ENCODE measurements around the gene DOK6.

Gene DOK6

GRCh38 chr18:69628774-69629359, 228.2 kb downstream of the DOK6 start:
- no peak overlapping the region for H2BK120ac ChIP-seq (ENCODE audit: low read depth, low read length)
- H4K91ac ChIP-seq (ENCODE audit: low read depth, low read length, poor library complexity) = no peak overlapping the region
- H3K23ac ChIP-seq (ENCODE audit: low read depth, low read length, poor library complexity) = no peak overlapping the region
- no peak overlapping the region for H3K18ac ChIP-seq (ENCODE audit: low read length)
- no peak for DNase-seq (ENCODE audit: low spot score)
- no peaks in the 10 kb centered on the region for H3K9me3 ChIP-seq (replicated peaks in 1 of 2; ENCODE audit: control insufficient read depth in 2 of 2, insufficient read depth in 1 of 2, low read depth in 1 of 2, low read length in 2 of 2)
- no peaks in the 10 kb centered on the region for H3K36me3 ChIP-seq (replicated peaks in 1 of 2; ENCODE audit: control insufficient read depth in 2 of 2, insufficient read depth in 2 of 2, low read length in 2 of 2)
- H3K4me2 ChIP-seq (ENCODE audit: insufficient read depth, low read length, poor library complexity, severe bottlenecking) = no peak overlapping the region
- no peak overlapping the region for H3K27ac ChIP-seq (replicated peaks; ENCODE audit: low read length)
- H4K8ac ChIP-seq (ENCODE audit: low read depth, low read length) = no peak overlapping the region
- H3K9ac ChIP-seq (ENCODE audit: low read depth, low read length, poor library complexity) = no peak overlapping the region
- H3K79me1 ChIP-seq (ENCODE audit: low read depth, low read length) = no peaks in the 10 kb centered on the region
- no peak overlapping the region for H2AK5ac ChIP-seq (ENCODE audit: low read depth, low read length)
- H2AFZ ChIP-seq (ENCODE audit: low read length) = no peak overlapping the region
- no CpG with 5 or more reads among the region's 2 CpGs for WGBS, 2 donors (ENCODE audit: extremely low coverage in 2 of 2, insufficient read length in 2 of 2, insufficient replicate concordance in 1 of 2)
- no peak overlapping the region for H3K4ac ChIP-seq (ENCODE audit: low read length)
- no peaks in the 10 kb centered on the region for H3K27me3 ChIP-seq (ENCODE audit: control insufficient read depth in 3 of 3, insufficient read depth in 3 of 3, low read depth in 1 of 3, low read length in 3 of 3)
- no peak overlapping the region for H3K14ac ChIP-seq (ENCODE audit: low read length)
- no peaks in the 10 kb centered on the region for H3K4me1 ChIP-seq (ENCODE audit: control insufficient read depth in 2 of 2, insufficient read depth in 1 of 2, low read depth in 1 of 2, low read length in 2 of 2)
- no peak overlapping the region for H2BK12ac ChIP-seq (ENCODE audit: low read length)
- no peak overlapping the region for H3K4me3 ChIP-seq (ENCODE audit: low read length in 2 of 2)
- no peak overlapping the region for H2BK5ac ChIP-seq (ENCODE audit: low read length)
- H2BK15ac ChIP-seq (ENCODE audit: low read length) = no peak overlapping the region

DNA sequence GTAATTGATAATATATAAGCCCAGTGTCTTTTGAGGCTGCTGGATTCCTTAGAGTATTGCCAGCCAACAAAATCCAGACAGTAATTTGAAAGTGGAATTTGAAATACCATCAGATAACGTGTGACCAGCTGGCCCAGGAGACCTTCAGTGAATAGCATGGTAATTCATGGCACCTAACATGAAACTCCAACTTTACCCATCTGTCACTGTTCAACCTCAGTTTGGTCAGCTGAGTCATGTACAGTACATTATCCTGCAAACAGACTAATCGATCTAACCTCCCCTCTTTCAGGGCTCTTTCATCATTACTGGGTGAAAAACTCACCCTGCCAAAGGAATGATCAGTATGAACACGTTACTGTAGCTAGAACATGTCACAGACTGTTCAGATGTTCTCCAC, 230.6 kb downstream of the DOK6 start:
- no CpG with 5 or more reads among the region's 3 CpGs for WGBS, 2 donors (ENCODE audit: extremely low coverage in 2 of 2, insufficient read length in 2 of 2, insufficient replicate concordance in 1 of 2)
- no peaks in the 10 kb centered on the region for H3K9me3 ChIP-seq (replicated peaks in 1 of 2; ENCODE audit: control insufficient read depth in 2 of 2, insufficient read depth in 1 of 2, low read depth in 1 of 2, low read length in 2 of 2)
- H3K27me3 ChIP-seq (ENCODE audit: control insufficient read depth in 3 of 3, insufficient read depth in 3 of 3, low read depth in 1 of 3, low read length in 3 of 3) = no peaks in the 10 kb centered on the region

DNA sequence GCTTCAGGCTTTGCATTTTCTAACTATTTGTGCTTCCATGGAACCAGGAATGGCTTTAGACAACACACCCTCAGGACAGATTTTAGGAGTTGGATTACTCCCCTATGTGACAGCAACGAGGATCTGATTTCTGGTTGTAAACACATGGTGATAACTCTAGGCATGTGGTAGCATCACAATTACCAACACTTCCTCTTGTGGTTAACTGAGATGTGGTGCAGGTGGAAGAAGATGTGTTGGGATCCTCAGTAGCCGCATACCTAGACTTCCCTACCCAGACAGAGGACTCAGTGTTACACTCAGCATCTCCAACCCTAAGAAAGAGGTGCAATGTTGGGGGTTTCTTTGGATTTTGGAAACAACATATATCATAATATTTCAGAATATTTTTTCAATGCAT, 234.8 kb downstream of the DOK6 start:
- no peaks in the 10 kb centered on the region for H3K4me1 ChIP-seq (ENCODE audit: control insufficient read depth in 2 of 2, insufficient read depth in 1 of 2, low read depth in 1 of 2, low read length in 2 of 2)
- no peak overlapping the region for H2BK5ac ChIP-seq (ENCODE audit: low read length)
- H3K27ac ChIP-seq (replicated peaks; ENCODE audit: low read length) = no peak overlapping the region
- no peak overlapping the region for H2AK5ac ChIP-seq (ENCODE audit: low read depth, low read length)
- H3K4me3 ChIP-seq (ENCODE audit: low read length in 2 of 2) = no peak overlapping the region
- no peak overlapping the region for H3K14ac ChIP-seq (ENCODE audit: low read length)
- no peak overlapping the region for H3K9ac ChIP-seq (ENCODE audit: low read depth, low read length, poor library complexity)
- no peak overlapping the region for H3K4ac ChIP-seq (ENCODE audit: low read length)
- no peak overlapping the region for H2BK12ac ChIP-seq (ENCODE audit: low read length)
- H3K9me3 ChIP-seq (replicated peaks in 1 of 2; ENCODE audit: control insufficient read depth in 2 of 2, insufficient read depth in 1 of 2, low read depth in 1 of 2, low read length in 2 of 2) = no peaks in the 10 kb centered on the region
- no peaks in the 10 kb centered on the region for H3K79me1 ChIP-seq (ENCODE audit: low read depth, low read length)
- H2BK120ac ChIP-seq (ENCODE audit: low read depth, low read length) = no peak overlapping the region
- no peaks in the 10 kb centered on the region for H3K36me3 ChIP-seq (replicated peaks in 1 of 2; ENCODE audit: control insufficient read depth in 2 of 2, insufficient read depth in 2 of 2, low read length in 2 of 2)
- no peak for DNase-seq (ENCODE audit: low spot score)
- no CpG with 5 or more reads among the region's 2 CpGs for WGBS, 2 donors (ENCODE audit: extremely low coverage in 2 of 2, insufficient read length in 2 of 2, insufficient replicate concordance in 1 of 2)
- H3K4me2 ChIP-seq (ENCODE audit: insufficient read depth, low read length, poor library complexity, severe bottlenecking) = no peak overlapping the region
- H3K23ac ChIP-seq (ENCODE audit: low read depth, low read length, poor library complexity) = no peak overlapping the region
- H2AFZ ChIP-seq (ENCODE audit: low read length) = no peak overlapping the region
- H2BK15ac ChIP-seq (ENCODE audit: low read length) = no peak overlapping the region
- no peak overlapping the region for H4K8ac ChIP-seq (ENCODE audit: low read depth, low read length)
- no peaks in the 10 kb centered on the region for H3K27me3 ChIP-seq (ENCODE audit: control insufficient read depth in 3 of 3, insufficient read depth in 3 of 3, low read depth in 1 of 3, low read length in 3 of 3)
- H4K91ac ChIP-seq (ENCODE audit: low read depth, low read length, poor library complexity) = no peak overlapping the region
- H3K18ac ChIP-seq (ENCODE audit: low read length) = no peak overlapping the region

More for the DNA sequence above, 230.6 kb downstream of the DOK6 start:
- Histone ChIP-seq H2AFZ (ENCODE audit: low read length) (no peak overlapping the region), H2BK15ac (ENCODE audit: low read length) (no peak overlapping the region), H3K79me1 (ENCODE audit: low read depth, low read length) (no peaks in the 10 kb centered on the region), H3K4ac (ENCODE audit: low read length) (no peak overlapping the region), H3K36me3 (replicated peaks in 1 of 2; ENCODE audit: control insufficient read depth in 2 of 2, insufficient read depth in 2 of 2, low read length in 2 of 2) (no peaks in the 10 kb centered on the region), H2BK12ac (ENCODE audit: low read length) (no peak overlapping the region), H2BK120ac (ENCODE audit: low read depth, low read length) (no peak overlapping the region), H3K18ac (ENCODE audit: low read length) (no peak overlapping the region), H3K4me2 (ENCODE audit: insufficient read depth, low read length, poor library complexity, severe bottlenecking) (no peak overlapping the region), H4K91ac (ENCODE audit: low read depth, low read length, poor library complexity) (no peak overlapping the region), H2AK5ac (ENCODE audit: low read depth, low read length) (no peak overlapping the region), H3K27ac (replicated peaks; ENCODE audit: low read length) (no peak overlapping the region), H3K4me3 (ENCODE audit: low read length in 2 of 2) (no peak overlapping the region), H3K4me1 (ENCODE audit: control insufficient read depth in 2 of 2, insufficient read depth in 1 of 2, low read depth in 1 of 2, low read length in 2 of 2) (no peaks in the 10 kb centered on the region), H3K23ac (ENCODE audit: low read depth, low read length, poor library complexity) (no peak overlapping the region), H4K8ac (ENCODE audit: low read depth, low read length) (no peak overlapping the region), H3K14ac (ENCODE audit: low read length) (no peak overlapping the region), H2BK5ac (ENCODE audit: low read length) (no peak overlapping the region), H3K9ac (ENCODE audit: low read depth, low read length, poor library complexity) (no peak overlapping the region)
- no peak for DNase-seq (ENCODE audit: low spot score)

DNA sequence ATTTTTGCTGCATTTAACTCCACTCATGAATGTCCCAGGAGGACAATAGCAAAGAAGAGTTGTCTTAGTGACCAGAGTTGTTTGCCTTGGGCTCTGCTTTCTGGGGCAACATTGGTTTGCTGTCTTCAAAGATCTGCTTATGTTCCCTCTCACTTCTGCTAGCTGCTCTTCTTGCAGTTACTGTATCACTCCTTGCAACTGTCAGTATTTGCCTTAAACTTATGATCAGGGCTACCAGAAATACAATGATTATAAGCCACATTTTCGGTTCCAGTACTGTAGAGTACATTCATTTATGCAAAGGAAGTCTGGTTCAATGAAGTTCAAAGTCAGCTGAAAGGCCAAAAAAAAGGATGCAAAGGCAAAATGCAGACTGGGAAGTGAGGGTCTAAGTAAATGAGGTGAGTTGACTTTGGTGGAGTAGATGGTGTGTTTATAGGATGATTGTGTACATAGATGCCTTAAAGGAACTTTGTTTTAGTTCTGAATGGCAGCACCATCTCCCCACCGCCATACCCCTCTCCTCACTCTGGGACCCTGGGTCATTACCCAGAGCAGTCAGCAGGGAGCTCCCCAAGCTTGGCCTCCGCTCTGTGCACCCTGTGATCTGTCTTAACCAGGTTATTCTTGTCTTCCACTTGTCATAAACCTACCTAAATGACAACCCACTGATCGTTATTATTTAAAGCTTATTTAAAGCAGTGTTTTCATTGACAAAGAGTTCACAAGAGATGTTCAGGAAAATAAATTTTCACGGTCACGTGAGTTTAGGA, 236.0 kb downstream of the DOK6 start:
- no CpG with 5 or more reads among the region's 6 CpGs for WGBS, 2 donors (ENCODE audit: extremely low coverage in 2 of 2, insufficient read length in 2 of 2, insufficient replicate concordance in 1 of 2)
- H4K8ac ChIP-seq (ENCODE audit: low read depth, low read length) = no peak overlapping the region
- no peak overlapping the region for H3K27ac ChIP-seq (replicated peaks; ENCODE audit: low read length)

More for the DNA sequence above, 236.0 kb downstream of the DOK6 start:
- Histone ChIP-seq H2AFZ (ENCODE audit: low read length) (no peak overlapping the region), H3K14ac (ENCODE audit: low read length) (no peak overlapping the region), H3K9me3 (replicated peaks in 1 of 2; ENCODE audit: control insufficient read depth in 2 of 2, insufficient read depth in 1 of 2, low read depth in 1 of 2, low read length in 2 of 2) (no peaks in the 10 kb centered on the region), H3K4me3 (ENCODE audit: low read length in 2 of 2) (no peak overlapping the region), H2AK5ac (ENCODE audit: low read depth, low read length) (no peak overlapping the region), H2BK15ac (ENCODE audit: low read length) (no peak overlapping the region), H2BK120ac (ENCODE audit: low read depth, low read length) (no peak overlapping the region), H3K4me1 (ENCODE audit: control insufficient read depth in 2 of 2, insufficient read depth in 1 of 2, low read depth in 1 of 2, low read length in 2 of 2) (no peaks in the 10 kb centered on the region), H3K4me2 (ENCODE audit: insufficient read depth, low read length, poor library complexity, severe bottlenecking) (no peak overlapping the region), H4K91ac (ENCODE audit: low read depth, low read length, poor library complexity) (no peak overlapping the region), H3K18ac (ENCODE audit: low read length) (no peak overlapping the region), H3K27me3 (ENCODE audit: control insufficient read depth in 3 of 3, insufficient read depth in 3 of 3, low read depth in 1 of 3, low read length in 3 of 3) (no peaks in the 10 kb centered on the region), H3K79me1 (ENCODE audit: low read depth, low read length) (no peaks in the 10 kb centered on the region), H3K9ac (ENCODE audit: low read depth, low read length, poor library complexity) (no peak overlapping the region), H3K36me3 (replicated peaks in 1 of 2; ENCODE audit: control insufficient read depth in 2 of 2, insufficient read depth in 2 of 2, low read length in 2 of 2) (no peaks in the 10 kb centered on the region), H3K23ac (ENCODE audit: low read depth, low read length, poor library complexity) (no peak overlapping the region), H2BK12ac (ENCODE audit: low read length) (no peak overlapping the region), H2BK5ac (ENCODE audit: low read length) (no peak overlapping the region), H3K4ac (ENCODE audit: low read length) (no peak overlapping the region)
- no peak for DNase-seq (ENCODE audit: low spot score)
